K562 treated with DMSO at 1 percent for 4 hours (cell line): Measurements from ENCODE around the gene DAPK3. TPM values are rescaled to one million over a fixed set of nuclear protein-coding genes. Genes with fewer than 3 reads are reported as not detected.

Experiments
- total RNA-seq: library from RNA; unstranded; fragments of 300-600 nt; gene quantifications from 2 replicates; pipeline ENCODE4 v1.2.3, GENCODE V29; 2022; ENCODE audit not compliant: insufficient read depth

DAPK3 gene
- 76.1 and 81.5 TPM in 2 replicates for total RNA-seq

GRCh38 chr19:3970808-3971598, at the start of gene DAPK3:
TSS of gene DAPK3 (minus strand) at chr19:3971099. CDS start at chr19:3969735, 1,364 bp downstream.

GRCh38 chr19:4007021-4007835, 36.3 kb upstream of the DAPK3 start, which contains the start of gene PIAS4:
TSS of gene PIAS4 (plus strand) at chr19:4007736. CDS start at chr19:4007761, 25 bp downstream.

GRCh38 chr19:3984908-3985642, 14.2 kb upstream of the DAPK3 start, which contains the start of gene EEF2:
TSS of gene EEF2 (minus strand) at chr19:3985463. CDS start at chr19:3985380, 83 bp downstream.

GRCh38 chr19:3932931-3933810, 37.7 kb downstream of the DAPK3 start, which contains the start of gene NMRK2:
TSS of gene NMRK2 (plus strand) at chr19:3933069. CDS start at chr19:3933672, 603 bp downstream.

Other genes with a start within 250 kb of the DAPK3 start
- 18.8 and 27.4 TPM in 2 replicates for gene APBA3, start 209.4 kb downstream of the DAPK3 start, total RNA-seq
- 50.3 and 83.7 TPM in 2 replicates for gene MRPL54, start 208.4 kb downstream of the DAPK3 start, total RNA-seq
- not detected in 2 replicates for gene RAX2, start 198.9 kb downstream of the DAPK3 start, total RNA-seq
- 14.1 and 23.3 TPM in 2 replicates for gene MATK, start 184.7 kb downstream of the DAPK3 start, total RNA-seq
- not detected in 2 replicates for gene ZFR2, start 102.1 kb downstream of the DAPK3 start, total RNA-seq
- not detected in 2 replicates for gene ATCAY, start 90.4 kb downstream of the DAPK3 start, total RNA-seq
- gene NMRK2, start 38.0 kb downstream of the DAPK3 start, total RNA-seq: not detected in 2 replicates
- gene EEF2, start 14.4 kb upstream of the DAPK3 start, total RNA-seq: 4,944 and 4,992 TPM in 2 replicates
- gene PIAS4, start 36.6 kb upstream of the DAPK3 start, total RNA-seq: 26.0 and 30.6 TPM in 2 replicates
- 20.1 and 27.7 TPM in 2 replicates for gene ZBTB7A, start 95.8 kb upstream of the DAPK3 start, total RNA-seq
- 283 and 292 TPM in 2 replicates for gene MAP2K2, start 153.0 kb upstream of the DAPK3 start, total RNA-seq
- not detected in 2 replicates for gene CREB3L3, start 182.5 kb upstream of the DAPK3 start, total RNA-seq
- 30.7 and 40.3 TPM in 2 replicates for gene SIRT6, start 211.5 kb upstream of the DAPK3 start, total RNA-seq
- 0.24 and 0.30 TPM in 2 replicates for gene ANKRD24, start 211.6 kb upstream of the DAPK3 start, total RNA-seq